ENCODE measurements around the gene DCAF5.
A peak's percentile ranks its signal among the peaks of the same experiment; 100 is the strongest.

DCAF5 gene

DNA sequence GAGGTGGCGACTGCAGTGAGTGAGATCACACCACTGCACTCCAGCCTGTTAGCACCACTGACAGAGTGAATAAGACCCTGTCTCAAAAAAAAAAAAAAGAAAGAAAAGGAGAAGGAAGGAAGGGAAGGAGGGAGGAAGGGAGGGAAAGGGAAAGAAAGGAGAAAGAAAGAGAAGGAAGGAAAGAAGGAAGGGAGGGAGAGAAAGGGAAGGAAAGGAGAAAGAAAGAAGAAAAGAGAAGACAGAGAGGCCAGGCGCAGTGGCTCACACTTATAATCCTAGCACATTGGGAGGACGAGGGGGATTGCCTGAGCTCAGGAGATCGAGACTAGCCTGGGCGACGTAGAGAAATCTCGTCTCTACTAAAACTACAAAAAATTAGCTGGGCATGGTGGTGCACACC lies 13.2 kb downstream of the DCAF5 start:
- no peak for DNase-seq

DNA sequence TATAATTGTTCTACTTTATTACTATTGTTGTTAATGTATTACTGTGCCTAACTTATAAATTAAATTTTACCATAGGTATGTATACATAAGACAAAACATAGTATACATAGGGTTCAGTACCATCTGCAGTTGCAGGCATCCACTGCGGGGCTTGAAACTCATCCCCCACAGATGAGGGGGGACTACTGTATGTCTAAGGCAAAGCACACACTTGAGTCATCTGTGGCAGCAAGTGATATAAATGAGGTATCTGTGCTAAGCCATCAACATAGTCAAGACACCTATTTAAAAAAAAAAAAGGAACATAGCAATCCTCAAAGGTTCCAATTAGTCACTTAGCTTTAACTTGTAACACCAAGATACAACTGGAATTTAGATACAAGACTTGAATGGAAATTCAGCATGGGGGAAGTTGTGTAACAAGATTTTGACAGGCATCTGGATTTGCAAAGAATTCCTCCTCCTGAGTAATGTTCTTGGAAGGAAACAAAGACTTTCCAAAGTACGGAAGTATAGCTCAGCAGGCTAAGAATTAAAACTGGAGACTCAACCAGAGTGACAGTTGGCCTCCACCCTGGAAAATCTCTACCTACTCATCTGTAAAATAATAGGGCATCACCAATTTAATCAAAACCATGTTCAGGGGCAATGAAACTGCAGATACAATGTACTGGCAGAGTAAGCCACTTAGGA lies 14.9 kb downstream of the DCAF5 start:
- no peak for DNase-seq

GRCh38 chr14:69137416-69137815 lies 15.5 kb downstream of the DCAF5 start:
- no peak for DNase-seq

- DNase-seq = no peak
These were observed 17.8 kb downstream of the DCAF5 start for GRCh38 chr14:69135133-69135532.

GRCh38 chr14:69133206-69134125 lies 19.5 kb downstream of the DCAF5 start:
- DNase-seq = no peak

DNA sequence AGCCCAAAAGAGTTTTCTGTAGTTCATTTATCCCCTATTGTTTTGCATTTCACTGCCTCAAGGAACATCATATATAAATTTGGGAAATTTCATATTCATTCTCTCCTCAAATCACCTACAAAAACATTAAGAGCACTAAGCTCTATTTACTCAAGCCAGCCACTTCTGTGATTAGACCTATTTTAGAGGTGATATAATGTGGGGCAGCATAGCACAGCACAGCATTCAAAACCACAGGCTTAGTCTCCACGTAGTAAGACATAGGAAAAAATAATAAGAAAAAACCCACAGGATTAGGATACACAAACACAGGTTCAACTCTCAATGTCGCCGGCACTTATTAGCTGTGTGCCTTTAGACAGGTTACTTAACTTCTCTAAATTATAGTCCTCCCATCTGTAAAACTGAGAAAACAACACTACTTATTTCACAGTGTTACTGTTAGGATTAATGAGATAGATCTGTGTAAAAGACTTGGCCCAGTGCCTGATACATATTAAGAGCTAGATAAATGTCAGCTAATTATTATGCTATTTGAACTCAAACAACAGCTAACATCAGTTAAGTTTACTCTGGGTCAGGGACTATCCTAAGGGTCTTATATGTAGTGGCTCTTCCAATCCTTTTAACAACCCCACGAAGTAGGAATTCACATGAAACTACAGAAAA lies 20.3 kb downstream of the DCAF5 start:
- no peak for DNase-seq

- DNase-seq = no peak
These were observed 21.7 kb downstream of the DCAF5 start for GRCh38 chr14:69131176-69131575.

GRCh38 chr14:69129264-69129880 lies 23.5 kb downstream of the DCAF5 start:
- DNase-seq = peak; percentile 67

GRCh38 chr14:69118305-69118704 lies 34.6 kb downstream of the DCAF5 start:
- no peak for DNase-seq

GRCh38 chr14:69117020-69117767 lies 35.7 kb downstream of the DCAF5 start:
- no peak for DNase-seq

GRCh38 chr14:69115407-69116185 lies 37.3 kb downstream of the DCAF5 start:
- DNase-seq = no peak

- no peak for DNase-seq
These were observed 38.2 kb downstream of the DCAF5 start for GRCh38 chr14:69114763-69115162.

- no peak for DNase-seq
These were observed 44.6 kb downstream of the DCAF5 start for GRCh38 chr14:69108358-69108757.

- DNase-seq = peak; percentile 61
These were observed 45.4 kb downstream of the DCAF5 start for GRCh38 chr14:69107407-69108003.

DNA sequence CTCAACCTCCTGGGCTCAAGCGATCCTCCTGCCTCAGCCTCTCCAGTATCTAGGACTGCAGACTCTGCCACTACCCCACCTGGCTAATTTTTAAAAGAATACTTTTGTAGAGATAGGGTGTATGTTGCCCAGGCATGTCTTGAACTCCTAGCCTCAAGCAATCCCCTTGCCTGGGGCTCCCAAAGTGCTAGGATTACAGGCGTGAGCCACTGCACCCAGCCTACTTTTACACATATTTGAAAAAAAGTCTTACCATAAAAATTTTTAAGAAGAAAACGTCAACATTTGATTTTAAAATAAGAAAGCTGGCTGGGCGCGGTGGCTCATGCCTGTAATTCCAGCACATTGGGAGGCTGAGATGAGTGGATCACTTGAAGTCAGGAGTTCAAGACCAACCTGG lies 46.5 kb downstream of the DCAF5 start:
- DNase-seq = no peak

GRCh38 chr14:69105326-69105725 lies 47.6 kb downstream of the DCAF5 start:
- no peak for DNase-seq

DNA sequence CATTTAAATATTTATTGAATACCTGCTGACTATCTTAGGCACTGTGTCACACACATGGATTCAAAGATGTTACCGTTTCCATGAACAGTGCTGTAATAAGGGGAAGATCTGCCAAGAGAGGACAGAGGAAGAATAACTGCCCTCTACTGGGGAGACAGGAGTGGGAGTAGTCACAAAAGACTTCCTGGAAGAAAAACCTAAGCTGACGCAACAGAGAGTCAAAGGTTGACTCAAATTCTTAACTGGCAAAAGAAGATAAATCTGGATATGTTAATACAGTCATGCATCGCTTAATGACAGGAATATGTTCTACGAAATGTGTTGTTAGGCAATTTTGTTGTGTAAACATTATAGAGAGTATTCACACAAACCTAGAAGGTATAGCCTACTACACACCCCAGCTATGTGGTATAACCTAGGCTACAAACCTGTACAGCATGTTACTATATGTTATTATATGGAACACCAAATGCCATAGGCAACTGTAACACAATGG lies 51.5 kb downstream of the DCAF5 start:
- DNase-seq = no peak

DNA sequence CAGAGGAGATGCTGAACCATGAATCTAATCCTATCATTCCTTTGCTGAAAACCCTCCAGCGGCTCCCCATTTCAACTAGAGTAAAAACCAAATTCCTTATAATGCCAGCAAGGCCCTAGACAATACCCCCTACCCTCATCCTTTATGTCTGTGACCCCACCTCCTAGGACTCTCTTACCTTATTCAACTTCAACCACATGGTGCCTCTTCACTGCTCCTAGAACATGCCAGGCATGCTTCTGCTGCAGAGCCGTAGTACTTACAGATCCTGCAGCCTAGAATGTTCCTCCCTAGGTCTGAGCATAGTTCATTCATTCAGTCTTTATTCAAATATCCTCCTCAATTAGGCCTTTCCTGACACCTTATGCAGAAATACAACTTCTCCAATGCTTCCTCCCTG lies 54.9 kb downstream of the DCAF5 start:
- no peak for DNase-seq

DNA sequence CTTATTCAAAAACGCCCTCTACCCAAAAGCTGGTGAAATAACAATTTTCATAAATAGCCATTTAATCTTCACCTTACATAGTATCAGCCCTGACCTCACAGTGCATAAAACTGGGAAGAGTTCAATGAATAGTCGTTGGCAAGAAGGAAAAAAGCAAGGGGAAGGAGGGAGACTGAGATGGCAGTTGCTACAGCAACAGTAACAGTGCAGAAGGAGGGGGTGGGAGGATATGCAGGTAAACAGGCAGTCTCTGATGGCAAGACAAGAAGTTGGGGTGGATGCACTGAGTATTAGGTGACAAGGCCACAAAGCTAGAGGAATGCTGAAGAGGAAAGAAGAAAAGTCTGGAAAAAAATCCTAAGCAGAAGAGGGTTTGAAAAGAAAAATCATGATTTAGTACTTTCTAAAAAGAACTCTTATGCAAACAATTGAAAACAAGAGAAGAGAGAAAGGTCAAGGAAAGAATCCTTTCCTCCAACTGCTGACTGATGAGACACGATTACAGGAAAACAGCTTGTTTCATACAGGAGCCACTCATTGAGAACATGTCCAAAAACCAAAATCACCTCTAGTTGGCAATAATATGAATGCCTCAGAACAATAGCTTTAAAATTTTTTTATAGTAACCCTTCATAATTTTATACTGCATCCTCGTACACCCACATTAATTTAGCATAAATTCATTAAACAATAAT lies 56.0 kb downstream of the DCAF5 start:
- no peak for DNase-seq

GRCh38 chr14:69096246-69096645 lies 56.7 kb downstream of the DCAF5 start:
- DNase-seq = no peak

Measured in RPMI8226 (cell line).